Renal cortex interstitium (tissue), 15 donors: ENCODE data around the gene AGAP3. TPM values are rescaled to one million over a fixed set of nuclear protein-coding genes. Genes with fewer than 3 reads are reported as not detected.
"Not testable (repeated sequence)": the region's sequence is repeated elsewhere in the genome, so short reads cannot be mapped to it uniquely, and the experiment has no call there.

Experiments
- DNase-seq, 11 donors: peaks; one replicate each; pipeline ENCODE4 v3.0.0-alpha.2; 2013; ENCODE audit warnings: low read depth in 9 of 11, low spot score in 4 of 11; ENCODE audit errors: extremely low read depth in 1 of 11
- long read RNA-seq, 16 experiments: transcript quantifications; one replicate each; lab custom pipeline, GENCODE V29; 2026
- polyA plus RNA-seq, 3 donors: library from polyadenylated mRNA; unstranded; fragments of 120-200 nt; gene quantifications; one replicate each; pipeline ENCODE4 v1.2.1, GENCODE V29; 2013; ENCODE audit not compliant: insufficient read length in 3 of 3

AGAP3 gene
- 10 to 100 TPM; 53.8 to 75.3 (median 72.3) TPM for polyA plus RNA-seq
- long read RNA-seq, donor 1, partial matches to known transcripts: 0 of 1 reads
- long read RNA-seq, donor 1, other reads (novel, unspliced or antisense): 0 of 1 reads
- long read RNA-seq, donor 2, partial matches to known transcripts: 0 of 3 reads
- long read RNA-seq, donor 2, other reads (novel, unspliced or antisense): 0 of 3 reads
- long read RNA-seq, donor 3, partial matches to known transcripts: 0 of 4 reads
- long read RNA-seq, donor 3, other reads (novel, unspliced or antisense): 0 of 4 reads
- long read RNA-seq, donor 4, partial matches to known transcripts: 7 of 11 reads
- long read RNA-seq, donor 4, other reads (novel, unspliced or antisense): 0 of 11 reads
- long read RNA-seq, donor 5: 0 reads
- long read RNA-seq, donor 6: 0 reads
- long read RNA-seq, donor 7, partial matches to known transcripts: 11 of 15 reads
- long read RNA-seq, donor 7, other reads (novel, unspliced or antisense): 0 of 15 reads
- long read RNA-seq, donor 8: 0 reads
- long read RNA-seq, donor 9, partial matches to known transcripts: 0 of 1 reads
- long read RNA-seq, donor 9, other reads (novel, unspliced or antisense): 0 of 1 reads
- long read RNA-seq, donor 10: 0 reads
- long read RNA-seq, donor 11, partial matches to known transcripts: 0 of 5 reads
- long read RNA-seq, donor 11, other reads (novel, unspliced or antisense): 0 of 5 reads
- long read RNA-seq, donor 12, partial matches to known transcripts: 0 of 1 reads
- long read RNA-seq, donor 12, other reads (novel, unspliced or antisense): 0 of 1 reads
- long read RNA-seq, donor 13: 0 reads
- long read RNA-seq, donor 14, partial matches to known transcripts: 0 of 4 reads
- long read RNA-seq, donor 14, other reads (novel, unspliced or antisense): 0 of 4 reads
- long read RNA-seq, donor 15, partial matches to known transcripts: 0 of 1 reads
- long read RNA-seq, donor 15, other reads (novel, unspliced or antisense): 0 of 1 reads
- long read RNA-seq, donor 16, transcript AGAP3-211 (9 exons, 2,039 nt): major isoform, 5 of 66 reads
- long read RNA-seq, donor 16, partial matches to known transcripts: 56 of 66 reads
- long read RNA-seq, donor 16, other reads (novel, unspliced or antisense): 0 of 66 reads

- DNase-seq: peak in 6 of 11 donors; percentile 76 to 82 (median 80)
Observed at GRCh38 chr7:151085691-151086620, at the start of gene AGAP3. Gene AGAP3, plus strand, starts transcription at chr7:151086475. Its CDS starts 267 bp downstream, at chr7:151086742.

GRCh38 chr7:151038951-151039849 lies 47.1 kb upstream of the AGAP3 start:
- no peak for DNase-seq

GRCh38 chr7:151039850-151040548 lies 46.3 kb upstream of the AGAP3 start:
- no peak for DNase-seq

- no peak for DNase-seq
Observed at GRCh38 chr7:151040616-151041375, 45.5 kb upstream of the AGAP3 start.

GRCh38 chr7:151043449-151043848 lies 42.8 kb upstream of the AGAP3 start:
- DNase-seq: not testable (repeated sequence)

GRCh38 chr7:151043959-151044358 lies 42.3 kb upstream of the AGAP3 start:
- no peak for DNase-seq

- no peak for DNase-seq
Observed at GRCh38 chr7:151045262-151045661, 41.0 kb upstream of the AGAP3 start.

GRCh38 chr7:151045967-151046366 lies 40.3 kb upstream of the AGAP3 start:
- no peak for DNase-seq

GRCh38 chr7:151046603-151047573 lies 39.4 kb upstream of the AGAP3 start:
- DNase-seq: no peak

- no peak for DNase-seq
Observed at GRCh38 chr7:151047976-151048815, 38.1 kb upstream of the AGAP3 start, which contains the start of gene ASIC3. Gene ASIC3, plus strand, starts transcription at chr7:151048531. Its CDS starts 355 bp downstream, at chr7:151048886.

- DNase-seq: no peak
Observed at GRCh38 chr7:151048911-151049463, 37.3 kb upstream of the AGAP3 start.

GRCh38 chr7:151051108-151051507 lies 35.2 kb upstream of the AGAP3 start:
- peak in 5 of 11 donors; percentile 68 to 75 (median 70) for DNase-seq

GRCh38 chr7:151053096-151053495 lies 33.2 kb upstream of the AGAP3 start:
- no peak for DNase-seq

GRCh38 chr7:151053751-151054150 lies 32.5 kb upstream of the AGAP3 start:
- DNase-seq: no peak
